Measurements from ENCODE around the gene RALGAPA2. TPM values are rescaled to one million over a fixed set of nuclear protein-coding genes. Genes with fewer than 3 reads are reported as not detected.
A peak's percentile ranks its signal among the peaks of the same experiment; 100 is the strongest.
"Not testable (repeated sequence)": the region's sequence is repeated elsewhere in the genome, so short reads cannot be mapped to it uniquely, and the experiment has no call there.

Gene RALGAPA2
- total RNA-seq, 1 donor from 2014 or later: 22.1 TPM

- Mint-ChIP-seq H3K4me3 (ENCODE audit: low read depth) (peak overlapping the region; percentile 84), H3K27me3 (ENCODE audit: low read depth) (peaks cover 57% of the 10 kb centered on the region), H3K9me3 (no peaks in the 10 kb centered on the region), H3K36me3 (ENCODE audit: low read depth) (peaks cover 18% of the 10 kb centered on the region), H3K27ac (no peak overlapping the region), H3K4me1 (ENCODE audit: low read depth) (peaks cover 26% of the 10 kb centered on the region)
- intact Hi-C loops (cut with micrococcal nuclease): loop anchor here (2.0 to 10.0 kb wide), 5 partner anchors 122 to 1140 kb away; partner anchors contain the start of gene NKX2-4
- no peak for DNase-seq (ENCODE audit: low spot score)
These were observed 345.4 kb downstream of the RALGAPA2 start for GRCh38 chr20:20366876-20367574.

- peaks cover 24% of the 10 kb centered on the region for H3K4me1 Mint-ChIP-seq (ENCODE audit: low read depth)
- H3K36me3 Mint-ChIP-seq (ENCODE audit: low read depth): peaks cover 15% of the 10 kb centered on the region
- H3K9me3 Mint-ChIP-seq: no peaks in the 10 kb centered on the region
- H3K27ac Mint-ChIP-seq: peak overlapping the region; percentile 63
- DNase-seq (ENCODE audit: low spot score): no peak
- peak overlapping the region; percentile 52 for H3K4me3 Mint-ChIP-seq (ENCODE audit: low read depth)
- intact Hi-C loops (cut with micrococcal nuclease): loop anchor here (2.0 to 10.0 kb wide), 5 partner anchors 122 to 1141 kb away; partner anchors contain the start of gene NKX2-4
- peaks cover 57% of the 10 kb centered on the region for H3K27me3 Mint-ChIP-seq (ENCODE audit: low read depth)
These were observed 345.9 kb downstream of the RALGAPA2 start for GRCh38 chr20:20366551-20366875.

- H3K36me3 Mint-ChIP-seq (ENCODE audit: low read depth): peaks cover 9% of the 10 kb centered on the region
- H3K9me3 Mint-ChIP-seq: no peaks in the 10 kb centered on the region
- peaks cover 22% of the 10 kb centered on the region for H3K4me1 Mint-ChIP-seq (ENCODE audit: low read depth)
- no peak overlapping the region for H3K4me3 Mint-ChIP-seq (ENCODE audit: low read depth)
- DNase-seq (ENCODE audit: low spot score): no peak
- peaks cover 60% of the 10 kb centered on the region for H3K27me3 Mint-ChIP-seq (ENCODE audit: low read depth)
- intact Hi-C loops (cut with micrococcal nuclease): loop anchor here (2.0 to 10.0 kb wide), 5 partner anchors 123 to 1142 kb away; partner anchors contain the start of gene NKX2-4
- H3K27ac Mint-ChIP-seq: no peak overlapping the region
These were observed 346.8 kb downstream of the RALGAPA2 start for GRCh38 chr20:20365480-20366161.

GRCh38 chr20:20364593-20365479 is 347.6 kb downstream of the RALGAPA2 start:
- intact Hi-C loops (cut with micrococcal nuclease): loop anchor here (5.0 to 10.0 kb wide), 6 partner anchors 227 to 1337 kb away; partner anchors contain the start of gene NKX2-4
- Mint-ChIP-seq H3K9me3 (no peaks in the 10 kb centered on the region), H3K27ac (no peak overlapping the region), H3K27me3 (ENCODE audit: low read depth) (peaks cover 59% of the 10 kb centered on the region), H3K4me1 (ENCODE audit: low read depth) (peaks cover 23% of the 10 kb centered on the region), H3K4me3 (ENCODE audit: low read depth) (no peak overlapping the region), H3K36me3 (ENCODE audit: low read depth) (peaks cover 5% of the 10 kb centered on the region)
- no peak for DNase-seq (ENCODE audit: low spot score)

GRCh38 chr20:20363799-20364592 is 348.4 kb downstream of the RALGAPA2 start:
- no peak overlapping the region for H3K27ac Mint-ChIP-seq
- H3K9me3 Mint-ChIP-seq: no peaks in the 10 kb centered on the region
- DNase-seq (ENCODE audit: low spot score): no peak
- intact Hi-C loops (cut with micrococcal nuclease): loop anchor here (5.0 to 10.0 kb wide), 4 partner anchors 228 to 1338 kb away; partner anchors contain the start of gene NKX2-4
- H3K36me3 Mint-ChIP-seq (ENCODE audit: low read depth): peaks cover 3% of the 10 kb centered on the region
- peaks cover 25% of the 10 kb centered on the region for H3K4me1 Mint-ChIP-seq (ENCODE audit: low read depth)
- no peak overlapping the region for H3K4me3 Mint-ChIP-seq (ENCODE audit: low read depth)
- peaks cover 57% of the 10 kb centered on the region for H3K27me3 Mint-ChIP-seq (ENCODE audit: low read depth)

GRCh38 chr20:20363434-20363798 is 349.0 kb downstream of the RALGAPA2 start:
- H3K36me3 Mint-ChIP-seq (ENCODE audit: low read depth): peaks cover 3% of the 10 kb centered on the region
- DNase-seq (ENCODE audit: low spot score): no peak
- H3K4me1 Mint-ChIP-seq (ENCODE audit: low read depth): peaks cover 29% of the 10 kb centered on the region
- H3K9me3 Mint-ChIP-seq: no peaks in the 10 kb centered on the region
- intact Hi-C loops (cut with micrococcal nuclease): loop anchor here (5.0 to 10.0 kb wide), 4 partner anchors 229 to 1339 kb away; partner anchors contain the start of gene NKX2-4
- peak overlapping the region; percentile 5 for H3K4me3 Mint-ChIP-seq (ENCODE audit: low read depth)
- peaks cover 57% of the 10 kb centered on the region for H3K27me3 Mint-ChIP-seq (ENCODE audit: low read depth)
- peak overlapping the region; percentile 43 for H3K27ac Mint-ChIP-seq

- DNase-seq (ENCODE audit: low spot score): no peak
- H3K4me1 Mint-ChIP-seq (ENCODE audit: low read depth): peaks cover 29% of the 10 kb centered on the region
- peak overlapping the region; percentile 5 for H3K4me3 Mint-ChIP-seq (ENCODE audit: low read depth)
- peak overlapping the region; percentile 67 for H3K27ac Mint-ChIP-seq
- no peaks in the 10 kb centered on the region for H3K9me3 Mint-ChIP-seq
- intact Hi-C loops (cut with micrococcal nuclease): loop anchor here (5.0 to 10.0 kb wide), 4 partner anchors 229 to 1339 kb away; partner anchors contain the start of gene NKX2-4
- H3K36me3 Mint-ChIP-seq (ENCODE audit: low read depth): peaks cover 3% of the 10 kb centered on the region
- H3K27me3 Mint-ChIP-seq (ENCODE audit: low read depth): peaks cover 57% of the 10 kb centered on the region
These were observed 349.5 kb downstream of the RALGAPA2 start for GRCh38 chr20:20362774-20363433.

- Mint-ChIP-seq H3K36me3 (ENCODE audit: low read depth) (no peaks in the 10 kb centered on the region), H3K27me3 (ENCODE audit: low read depth) (peaks cover 47% of the 10 kb centered on the region), H3K27ac (no peak overlapping the region), H3K4me1 (ENCODE audit: low read depth) (peaks cover 22% of the 10 kb centered on the region), H3K9me3 (no peaks in the 10 kb centered on the region), H3K4me3 (ENCODE audit: low read depth) (no peak overlapping the region)
- intact Hi-C loops (cut with micrococcal nuclease): loop anchor here (1.0 to 10.0 kb wide), 6 partner anchors 136 to 1342 kb away; partner anchors contain the start of gene NKX2-4
- DNase-seq (ENCODE audit: low spot score): no peak
These were observed 352.0 kb downstream of the RALGAPA2 start for GRCh38 chr20:20360464-20360863.

GRCh38 chr20:20359628-20360027 is 352.8 kb downstream of the RALGAPA2 start:
- Mint-ChIP-seq H3K4me1 (ENCODE audit: low read depth) (peaks cover 22% of the 10 kb centered on the region), H3K4me3 (ENCODE audit: low read depth) (no peak overlapping the region), H3K27me3 (ENCODE audit: low read depth) (peaks cover 40% of the 10 kb centered on the region), H3K9me3 (peaks cover 3% of the 10 kb centered on the region), H3K36me3 (ENCODE audit: low read depth) (peaks cover under 1% of the 10 kb centered on the region), H3K27ac (no peak overlapping the region)
- DNase-seq (ENCODE audit: low spot score): no peak
- intact Hi-C loops (cut with micrococcal nuclease): loop anchor here (1.0 to 10.0 kb wide), 6 partner anchors 137 to 1343 kb away; partner anchors contain the start of gene NKX2-4

GRCh38 chr20:20358801-20359200 is 353.6 kb downstream of the RALGAPA2 start:
- intact Hi-C loops (cut with micrococcal nuclease): no loop called here
- Mint-ChIP-seq H3K4me3 (ENCODE audit: low read depth) (no peak overlapping the region), H3K27ac (no peak overlapping the region), H3K9me3 (peaks cover 10% of the 10 kb centered on the region), H3K4me1 (ENCODE audit: low read depth) (peaks cover 22% of the 10 kb centered on the region), H3K27me3 (ENCODE audit: low read depth) (peaks cover 36% of the 10 kb centered on the region), H3K36me3 (ENCODE audit: low read depth) (peaks cover 4% of the 10 kb centered on the region)
- DNase-seq (ENCODE audit: low spot score): no peak

GRCh38 chr20:20355503-20355902 is 356.9 kb downstream of the RALGAPA2 start:
- H3K27ac Mint-ChIP-seq; DNase-seq (ENCODE audit: low spot score); H3K36me3 Mint-ChIP-seq (ENCODE audit: low read depth); H3K4me3 Mint-ChIP-seq (ENCODE audit: low read depth); H3K27me3 Mint-ChIP-seq (ENCODE audit: low read depth); intact Hi-C loops (cut with micrococcal nuclease): not testable (repeated sequence)
- peaks cover 14% of the 10 kb centered on the region for H3K9me3 Mint-ChIP-seq
- H3K4me1 Mint-ChIP-seq (ENCODE audit: low read depth): peaks cover 18% of the 10 kb centered on the region
